ENCODE measurements around the gene SNTG2. TPM values are rescaled to one million over a fixed set of nuclear protein-coding genes. Genes with fewer than 3 reads are reported as not detected.

SNTG2 gene
- total RNA-seq, 1 donor from 2014 or later, result 0.47 TPM

DNA sequence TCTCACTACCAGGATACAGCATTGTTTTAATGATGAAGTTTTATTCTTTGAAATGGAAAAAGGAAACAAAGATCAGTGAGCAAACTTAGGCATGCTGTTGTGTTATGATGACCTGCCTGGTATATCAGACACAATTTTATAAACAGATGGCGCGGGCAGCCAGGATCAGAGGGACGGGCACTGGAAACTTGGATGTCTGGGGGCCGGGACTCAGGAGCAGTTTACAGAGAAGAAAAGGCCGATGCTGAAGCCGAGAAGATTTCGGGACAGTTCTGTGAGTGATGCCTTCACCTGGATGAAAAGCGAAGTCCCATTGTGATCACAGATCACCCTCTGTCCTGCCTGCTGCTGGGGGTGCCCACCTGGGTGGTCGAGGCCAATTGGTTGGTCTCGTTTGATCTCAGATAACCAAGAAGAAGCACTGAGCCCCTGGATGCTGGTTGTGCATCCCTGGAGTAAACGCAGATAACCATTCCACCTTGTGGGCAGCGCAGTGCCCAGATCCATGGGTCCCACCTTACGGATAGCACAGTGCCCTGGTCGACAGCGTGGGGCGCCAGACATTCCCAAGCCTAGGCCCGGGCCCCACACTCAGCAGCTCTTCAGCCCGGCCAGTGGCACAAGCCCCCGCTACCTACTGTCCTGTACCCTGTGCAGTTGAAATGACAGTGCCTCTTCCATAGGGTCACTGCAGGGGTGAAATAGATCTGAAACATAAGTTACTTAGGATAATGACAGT lies 279.7 kb downstream of the SNTG2 start:
- TF ChIP-seq, protein P1, sequence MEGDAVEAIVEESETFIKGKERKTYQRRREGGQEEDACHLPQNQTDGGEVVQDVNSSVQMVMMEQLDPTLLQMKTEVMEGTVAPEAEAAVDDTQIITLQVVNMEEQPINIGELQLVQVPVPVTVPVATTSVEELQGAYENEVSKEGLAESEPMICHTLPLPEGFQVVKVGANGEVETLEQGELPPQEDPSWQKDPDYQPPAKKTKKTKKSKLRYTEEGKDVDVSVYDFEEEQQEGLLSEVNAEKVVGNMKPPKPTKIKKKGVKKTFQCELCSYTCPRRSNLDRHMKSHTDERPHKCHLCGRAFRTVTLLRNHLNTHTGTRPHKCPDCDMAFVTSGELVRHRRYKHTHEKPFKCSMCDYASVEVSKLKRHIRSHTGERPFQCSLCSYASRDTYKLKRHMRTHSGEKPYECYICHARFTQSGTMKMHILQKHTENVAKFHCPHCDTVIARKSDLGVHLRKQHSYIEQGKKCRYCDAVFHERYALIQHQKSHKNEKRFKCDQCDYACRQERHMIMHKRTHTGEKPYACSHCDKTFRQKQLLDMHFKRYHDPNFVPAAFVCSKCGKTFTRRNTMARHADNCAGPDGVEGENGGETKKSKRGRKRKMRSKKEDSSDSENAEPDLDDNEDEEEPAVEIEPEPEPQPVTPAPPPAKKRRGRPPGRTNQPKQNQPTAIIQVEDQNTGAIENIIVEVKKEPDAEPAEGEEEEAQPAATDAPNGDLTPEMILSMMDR (conservative IDR thresholded peaks at IDR 0.05), result no peak
- no peaks in the 10 kb centered on the region for H3K36me3 Mint-ChIP-seq (ENCODE audit: low read depth)
- H3K9me3 Mint-ChIP-seq, result no peaks in the 10 kb centered on the region
- no peak for DNase-seq (ENCODE audit: low read depth, low spot score)
- no peak overlapping the region for H3K27ac Mint-ChIP-seq (ENCODE audit: unreplicated experiment)
- H3K4me1 Mint-ChIP-seq, result no peaks in the 10 kb centered on the region
- no peak overlapping the region for H3K4me3 Mint-ChIP-seq
- no peaks in the 10 kb centered on the region for H3K27me3 Mint-ChIP-seq (ENCODE audit: low read depth)

DNA sequence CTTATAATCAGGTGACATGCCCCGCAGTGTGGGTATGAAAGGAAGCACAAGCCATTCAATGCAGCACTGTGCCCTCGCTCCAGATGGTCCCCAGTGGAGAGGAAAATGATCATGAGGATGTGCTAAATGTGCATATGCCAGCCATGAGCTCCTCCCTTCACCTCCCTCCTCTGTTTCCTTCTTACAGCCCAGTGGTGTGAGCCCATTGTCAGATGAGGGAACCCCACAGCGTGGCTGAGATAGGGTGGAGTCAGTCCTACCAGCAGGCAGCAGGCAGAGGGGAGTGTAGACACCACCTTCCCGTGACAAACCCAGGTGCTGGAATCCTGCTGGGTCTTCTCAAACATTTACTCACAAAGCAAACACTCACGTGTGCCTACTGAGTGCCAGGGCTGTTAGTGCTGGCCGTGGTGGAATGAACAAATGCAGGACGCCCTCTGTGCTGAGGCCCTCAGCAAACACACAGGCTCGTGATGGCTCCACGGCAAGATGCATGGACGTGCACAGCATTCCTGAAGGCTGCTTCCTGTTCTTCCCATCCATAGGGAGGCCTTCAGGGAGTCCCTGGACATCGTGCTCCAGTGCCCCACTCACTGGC lies 280.9 kb downstream of the SNTG2 start:
- TF ChIP-seq, protein P1 (conservative IDR thresholded peaks at IDR 0.05), result no peak
- Mint-ChIP-seq H3K36me3 (ENCODE audit: low read depth) (no peaks in the 10 kb centered on the region), H3K27ac (ENCODE audit: unreplicated experiment) (no peak overlapping the region), H3K4me3 (no peak overlapping the region), H3K4me1 (no peaks in the 10 kb centered on the region), H3K9me3 (no peaks in the 10 kb centered on the region), H3K27me3 (ENCODE audit: low read depth) (no peaks in the 10 kb centered on the region)
- no peak for DNase-seq (ENCODE audit: low read depth, low spot score)

DNA sequence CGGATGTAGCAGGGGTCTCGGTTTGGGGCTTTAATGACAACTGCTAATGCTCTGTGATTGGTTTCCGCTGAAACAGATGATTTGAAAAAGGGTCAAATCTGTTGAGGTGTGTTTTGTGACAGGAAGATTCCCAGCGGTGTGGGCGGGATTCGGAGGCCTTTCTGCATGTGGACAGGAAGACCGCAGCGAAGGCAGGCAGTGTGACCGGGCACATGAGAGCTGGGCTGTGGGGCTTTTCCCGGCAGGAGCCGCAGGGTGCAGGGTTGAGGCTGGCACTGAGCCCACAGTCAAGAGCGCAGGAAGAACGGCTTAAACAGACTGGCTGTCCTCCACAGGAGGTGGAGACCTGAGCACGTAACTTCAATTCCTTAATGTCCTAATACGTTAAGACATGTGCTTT lies 282.6 kb downstream of the SNTG2 start:
- DNase-seq (ENCODE audit: low read depth, low spot score), result no peak
- Mint-ChIP-seq H3K27ac (ENCODE audit: unreplicated experiment) (no peak overlapping the region), H3K4me3 (no peak overlapping the region), H3K27me3 (ENCODE audit: low read depth) (no peaks in the 10 kb centered on the region), H3K4me1 (no peaks in the 10 kb centered on the region), H3K9me3 (no peaks in the 10 kb centered on the region), H3K36me3 (ENCODE audit: low read depth) (no peaks in the 10 kb centered on the region)
- TF ChIP-seq, protein P1 (conservative IDR thresholded peaks at IDR 0.05), result no peak

DNA sequence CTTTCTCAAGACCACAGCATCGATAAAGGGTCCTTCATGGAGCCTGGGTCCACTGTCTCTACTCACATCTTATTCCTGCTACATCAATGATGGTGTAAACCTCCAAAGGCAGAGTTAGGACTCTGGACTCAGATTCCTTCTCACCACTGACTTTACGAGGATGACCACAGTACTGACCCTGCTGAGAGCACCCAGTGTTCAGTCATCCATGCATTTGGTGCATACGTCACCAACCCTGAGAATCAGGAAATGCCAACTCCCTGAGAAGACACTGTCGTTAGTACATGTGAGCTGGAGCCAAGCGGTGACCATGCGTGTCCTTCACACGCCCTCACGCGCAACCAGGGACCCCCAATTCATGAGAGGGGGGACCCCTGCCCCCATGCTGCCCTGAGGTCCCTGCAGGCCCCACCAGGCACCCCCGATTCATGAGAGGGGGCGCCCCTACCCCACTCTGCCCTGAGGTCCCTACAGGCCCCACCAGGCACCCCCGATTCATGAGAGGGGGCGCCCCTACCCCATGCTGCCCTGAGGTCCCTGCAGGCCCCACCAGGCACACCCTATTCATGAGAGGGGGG lies 284.2 kb downstream of the SNTG2 start:
- Mint-ChIP-seq H3K36me3 (ENCODE audit: low read depth) (no peaks in the 10 kb centered on the region), H3K27me3 (ENCODE audit: low read depth) (no peaks in the 10 kb centered on the region), H3K4me3 (no peak overlapping the region), H3K27ac (ENCODE audit: unreplicated experiment) (no peak overlapping the region), H3K4me1 (no peaks in the 10 kb centered on the region), H3K9me3 (no peaks in the 10 kb centered on the region)
- TF ChIP-seq, protein P1 (conservative IDR thresholded peaks at IDR 0.05), result no peak
- no peak for DNase-seq (ENCODE audit: low read depth, low spot score)

DNA sequence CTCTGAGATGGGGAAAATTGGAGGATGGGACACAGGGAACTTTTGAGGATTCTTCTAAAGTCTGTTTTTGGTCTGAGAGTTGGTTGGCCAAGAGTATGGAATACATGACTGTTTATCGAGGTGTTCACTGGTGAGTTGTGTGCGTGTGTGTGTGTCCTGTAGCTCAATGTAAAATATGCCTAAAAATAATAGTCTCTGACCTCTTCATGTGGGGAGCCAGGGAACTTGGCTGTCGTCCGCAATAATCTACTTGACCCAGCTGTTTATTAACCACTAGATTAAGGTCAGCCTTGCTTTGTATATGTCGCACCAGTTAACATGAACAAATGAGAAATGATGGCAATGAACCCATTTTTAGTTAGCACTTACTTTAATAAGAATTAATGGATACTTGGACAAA lies 285.2 kb downstream of the SNTG2 start:
- Mint-ChIP-seq H3K36me3 (ENCODE audit: low read depth) (no peaks in the 10 kb centered on the region), H3K4me3 (no peak overlapping the region), H3K4me1 (no peaks in the 10 kb centered on the region), H3K27me3 (ENCODE audit: low read depth) (no peaks in the 10 kb centered on the region), H3K9me3 (no peaks in the 10 kb centered on the region), H3K27ac (ENCODE audit: unreplicated experiment) (no peak overlapping the region)
- TF ChIP-seq, protein P1 (conservative IDR thresholded peaks at IDR 0.05), result no peak
- DNase-seq (ENCODE audit: low read depth, low spot score), result no peak
